HL-60/S4 treated with phorbol 12-myristate 13-acetate at 8.2 ng/mL for 4 days and 3 days (cell line): ENCODE measurements around the gene KIF4A.

ENCODE experiments used
- in situ Hi-C: fragments of 300-500 bp; cut with MboI; formaldehyde crosslinking; loops from 2 replicates; pipeline ENCODE4 v1.15.0; 2022; ENCODE audit warnings: low sequenced_read_pairs

Gene KIF4A

GRCh38 chrX:70468709-70469108 lies 178.8 kb downstream of the KIF4A start:
- in situ Hi-C loops = no loop called here
